Measurements from ENCODE around the gene PRKD2. TPM values are rescaled to one million over a fixed set of nuclear protein-coding genes. Genes with fewer than 3 reads are reported as not detected.
"Not testable (repeated sequence)": the region's sequence is repeated elsewhere in the genome, so short reads cannot be mapped to it uniquely, and the experiment has no call there.

PRKD2 gene
- total RNA-seq, 1 experiment from 2014 or later = 19.1 TPM

- not testable (repeated sequence) for DNase-seq (ENCODE audit: low read depth)
These were observed 4.1 kb downstream of the PRKD2 start for GRCh38 chr19:46712768-46713338.

- no peak for DNase-seq (ENCODE audit: low read depth)
These were observed 6.2 kb downstream of the PRKD2 start for GRCh38 chr19:46710687-46711086.

- DNase-seq (ENCODE audit: low read depth) = peak; percentile 46
These were observed 12.4 kb downstream of the PRKD2 start for GRCh38 chr19:46704379-46705076.

GRCh38 chr19:46700704-46701103 is 16.2 kb downstream of the PRKD2 start:
- no peak for DNase-seq (ENCODE audit: low read depth)

- DNase-seq (ENCODE audit: low read depth) = no peak
These were observed 18.3 kb downstream of the PRKD2 start for GRCh38 chr19:46698395-46699321.

GRCh38 chr19:46697204-46697960 is 19.5 kb downstream of the PRKD2 start:
- DNase-seq (ENCODE audit: low read depth) = no peak

- no peak for DNase-seq (ENCODE audit: low read depth)
These were observed 20.1 kb downstream of the PRKD2 start for GRCh38 chr19:46696866-46697203.

GRCh38 chr19:46696052-46696451 is 20.9 kb downstream of the PRKD2 start:
- DNase-seq (ENCODE audit: low read depth) = no peak

- no peak for DNase-seq (ENCODE audit: low read depth)
These were observed 23.2 kb downstream of the PRKD2 start for GRCh38 chr19:46693760-46694159.

GRCh38 chr19:46692918-46693722 is 23.8 kb downstream of the PRKD2 start:
- no peak for DNase-seq (ENCODE audit: low read depth)

- no peak for DNase-seq (ENCODE audit: low read depth)
These were observed 25.0 kb downstream of the PRKD2 start for GRCh38 chr19:46691948-46692347.

- DNase-seq (ENCODE audit: low read depth) = no peak
These were observed 25.8 kb downstream of the PRKD2 start for GRCh38 chr19:46691104-46691503.

- no peak for DNase-seq (ENCODE audit: low read depth)
These were observed 27.6 kb downstream of the PRKD2 start for GRCh38 chr19:46689358-46689757.

GRCh38 chr19:46687438-46688145 is 29.3 kb downstream of the PRKD2 start:
- no peak for DNase-seq (ENCODE audit: low read depth)

GRCh38 chr19:46685189-46685588 is 31.7 kb downstream of the PRKD2 start:
- DNase-seq (ENCODE audit: low read depth) = no peak

GRCh38 chr19:46678110-46678732 is 38.7 kb downstream of the PRKD2 start:
- DNase-seq (ENCODE audit: low read depth) = no peak

GRCh38 chr19:46674416-46675178 is 42.3 kb downstream of the PRKD2 start:
- peak; percentile 27 for DNase-seq (ENCODE audit: low read depth)

GRCh38 chr19:46670813-46671212 is 46.1 kb downstream of the PRKD2 start:
- peak; percentile 62 for DNase-seq (ENCODE audit: low read depth)

GRCh38 chr19:46668662-46669061 is 48.3 kb downstream of the PRKD2 start:
- no peak for DNase-seq (ENCODE audit: low read depth)
